Parathyroid adenoma (tissue), 2 donors: ENCODE data around the gene PGA5.

Experiments
- H2AFZ ChIP-seq: fragments of 300-600 bp; sonication (generic); one replicate; pipeline ENCODE4 v1.7.0; 2017; ENCODE audit warnings: antibody characterized with exemption, mild to moderate bottlenecking
- H3K27ac ChIP-seq: fragments of 300-600 bp; sonication (generic); one replicate; pipeline ENCODE4 v1.7.0; 2017
- H3K27me3 ChIP-seq: fragments of 300-600 bp; sonication (generic); one replicate; pipeline ENCODE4 v1.7.0; 2017; ENCODE audit warnings: low read length; ENCODE audit not compliant: control insufficient read depth, insufficient read depth
- H3K36me3 ChIP-seq: fragments of 300-600 bp; sonication (generic); one replicate; pipeline ENCODE4 v1.7.0; 2017; ENCODE audit warnings: low read length; ENCODE audit not compliant: control insufficient read depth, insufficient read depth
- H3K4me1 ChIP-seq: fragments of 300-600 bp; sonication (generic); one replicate; pipeline ENCODE4 v1.7.0; 2017; ENCODE audit warnings: control low read depth
- H3K4me2 ChIP-seq: fragments of 300-600 bp; sonication (generic); one replicate; pipeline ENCODE4 v1.7.0; 2017; ENCODE audit warnings: low read length
- H3K4me3 ChIP-seq: fragments of 300-600 bp; sonication (generic); one replicate; pipeline ENCODE4 v1.7.0; 2017; ENCODE audit warnings: low read depth, low read length
- H3K79me2 ChIP-seq: fragments of 300-600 bp; sonication (generic); one replicate; pipeline ENCODE4 v1.7.0; 2017; ENCODE audit warnings: control low read depth
- H3K9ac ChIP-seq: fragments of 300-600 bp; sonication (generic); one replicate; pipeline ENCODE4 v1.7.0; 2017; ENCODE audit warnings: mild to moderate bottlenecking
- H3K9me3 ChIP-seq: fragments of 300-600 bp; sonication (generic); one replicate; pipeline ENCODE4 v1.7.0; 2017; ENCODE audit warnings: low read length; ENCODE audit not compliant: control insufficient read depth
- TF ChIP-seq, protein P1 (sequence below): fragments of 300-600 bp; sonication (generic); IDR thresholded peaks from one replicate; pipeline ENCODE4 v1.7.0; 2017; ENCODE audit warnings: antibody characterized with exemption, mild to moderate bottlenecking
- donor health status: primary hyperparathyroidism.

Gene PGA5

DNA sequence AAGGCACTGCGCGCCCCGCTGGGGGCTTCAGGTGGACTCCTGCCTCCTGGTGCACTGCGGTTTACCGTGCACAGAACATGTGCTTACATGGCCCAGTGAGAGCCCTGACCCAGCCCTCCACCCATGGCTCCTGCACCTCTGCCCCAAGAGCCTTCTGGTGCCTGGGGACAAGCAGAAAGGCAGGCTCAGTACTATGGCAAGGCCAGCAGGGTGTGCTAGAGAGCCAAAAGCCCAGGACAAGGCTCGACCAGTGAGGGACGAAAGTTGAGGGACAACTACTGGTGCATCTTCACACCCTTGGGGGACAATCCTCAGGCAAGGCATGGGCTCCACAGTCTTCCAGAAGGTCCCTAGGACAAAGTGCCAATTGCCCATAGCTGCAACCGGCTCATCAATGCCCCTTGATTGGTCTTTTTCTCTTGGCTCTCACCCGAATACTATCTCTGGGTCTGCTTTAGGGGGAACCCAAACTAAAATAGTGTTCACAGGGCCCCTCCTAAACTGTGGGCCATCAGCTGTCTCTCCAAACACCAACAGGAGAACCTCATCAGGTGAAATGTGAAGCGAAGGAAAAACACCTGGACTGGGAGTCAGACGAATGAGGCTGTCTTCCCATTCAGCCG is 13.5 kb downstream of the PGA5 start:
- no peak overlapping the region for H3K27ac ChIP-seq
- H3K79me2 ChIP-seq = no peaks in the 10 kb centered on the region
- H3K9ac ChIP-seq = no peak overlapping the region
- H3K4me2 ChIP-seq = no peak overlapping the region
- no peak overlapping the region for H3K4me3 ChIP-seq
- H2AFZ ChIP-seq = peak overlapping the region; percentile 17
- H3K9me3 ChIP-seq = no peaks in the 10 kb centered on the region
- no peaks in the 10 kb centered on the region for H3K4me1 ChIP-seq
- no peaks in the 10 kb centered on the region for H3K36me3 ChIP-seq
- no peaks in the 10 kb centered on the region for H3K27me3 ChIP-seq
- TF ChIP-seq, protein P1, sequence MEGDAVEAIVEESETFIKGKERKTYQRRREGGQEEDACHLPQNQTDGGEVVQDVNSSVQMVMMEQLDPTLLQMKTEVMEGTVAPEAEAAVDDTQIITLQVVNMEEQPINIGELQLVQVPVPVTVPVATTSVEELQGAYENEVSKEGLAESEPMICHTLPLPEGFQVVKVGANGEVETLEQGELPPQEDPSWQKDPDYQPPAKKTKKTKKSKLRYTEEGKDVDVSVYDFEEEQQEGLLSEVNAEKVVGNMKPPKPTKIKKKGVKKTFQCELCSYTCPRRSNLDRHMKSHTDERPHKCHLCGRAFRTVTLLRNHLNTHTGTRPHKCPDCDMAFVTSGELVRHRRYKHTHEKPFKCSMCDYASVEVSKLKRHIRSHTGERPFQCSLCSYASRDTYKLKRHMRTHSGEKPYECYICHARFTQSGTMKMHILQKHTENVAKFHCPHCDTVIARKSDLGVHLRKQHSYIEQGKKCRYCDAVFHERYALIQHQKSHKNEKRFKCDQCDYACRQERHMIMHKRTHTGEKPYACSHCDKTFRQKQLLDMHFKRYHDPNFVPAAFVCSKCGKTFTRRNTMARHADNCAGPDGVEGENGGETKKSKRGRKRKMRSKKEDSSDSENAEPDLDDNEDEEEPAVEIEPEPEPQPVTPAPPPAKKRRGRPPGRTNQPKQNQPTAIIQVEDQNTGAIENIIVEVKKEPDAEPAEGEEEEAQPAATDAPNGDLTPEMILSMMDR = peak; percentile 62

DNA sequence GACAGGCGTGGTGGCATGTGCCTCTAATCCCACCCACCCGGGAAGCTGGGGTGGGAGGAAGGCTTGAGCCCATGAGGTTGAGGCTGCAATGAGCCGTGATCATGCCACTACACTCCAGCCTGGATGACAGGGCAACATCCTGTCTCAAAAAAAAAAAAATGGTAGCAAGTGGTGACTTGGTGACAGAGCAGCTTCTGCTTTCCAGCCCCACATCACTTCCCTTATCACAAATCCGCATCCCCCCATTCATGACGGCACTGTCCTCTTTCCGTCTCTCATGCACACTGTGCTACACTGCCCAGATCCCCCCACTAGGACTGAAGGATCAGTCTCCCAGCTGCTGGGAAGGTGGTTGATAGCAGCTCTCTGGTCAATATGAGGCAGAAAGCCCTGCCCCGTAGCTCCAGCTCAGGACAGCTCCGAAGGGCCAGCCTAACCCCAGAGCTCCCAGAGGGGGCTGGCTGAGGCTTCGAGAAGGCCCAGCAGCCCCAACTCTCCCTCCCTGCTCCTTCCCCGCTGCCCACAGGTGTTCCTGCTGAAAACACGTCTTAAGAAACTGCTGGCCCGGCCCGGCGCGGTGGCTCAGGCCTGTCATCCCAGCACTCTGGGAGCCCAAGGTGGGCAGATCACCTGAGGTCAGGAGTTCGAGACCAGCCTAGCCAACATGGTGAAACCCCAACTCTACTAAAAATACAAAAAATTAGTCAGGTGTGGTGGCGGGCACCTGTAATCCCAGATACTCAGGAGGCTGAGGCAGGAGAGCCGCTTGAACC is 15.9 kb downstream of the PGA5 start:
- H3K36me3 ChIP-seq = no peaks in the 10 kb centered on the region

DNA sequence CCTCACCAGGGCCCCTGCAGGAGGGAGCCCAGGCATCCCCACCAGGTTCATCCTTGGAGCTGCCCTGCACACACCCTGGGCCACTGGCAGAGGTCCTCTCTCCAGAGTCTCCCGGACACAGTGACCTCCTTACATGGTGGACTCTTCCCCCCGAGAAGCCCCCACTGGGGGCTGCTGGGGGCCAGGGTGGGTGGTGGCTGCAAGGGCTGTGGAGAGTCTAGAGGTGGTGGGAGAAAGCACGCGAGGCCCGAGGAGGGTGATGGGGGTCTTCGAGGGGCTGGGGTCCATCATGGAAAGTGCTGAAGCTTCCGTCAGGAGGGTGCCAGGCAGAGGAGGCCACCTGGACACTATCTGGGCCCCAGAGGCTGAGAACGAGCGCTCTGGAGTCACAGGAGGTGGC is 17.6 kb downstream of the PGA5 start:
- Histone ChIP-seq H3K9me3 (no peaks in the 10 kb centered on the region), H3K27me3 (no peaks in the 10 kb centered on the region), H3K4me2 (no peak overlapping the region), H3K27ac (no peak overlapping the region), H3K4me3 (no peak overlapping the region), H2AFZ (no peak overlapping the region), H3K79me2 (no peaks in the 10 kb centered on the region), H3K9ac (no peak overlapping the region), H3K4me1 (no peaks in the 10 kb centered on the region), H3K36me3 (no peaks in the 10 kb centered on the region)
- TF ChIP-seq, protein P1 = no peak

More for the DNA sequence above, 15.9 kb downstream of the PGA5 start:
- TF ChIP-seq, protein P1 = no peak
- Histone ChIP-seq H3K27ac (no peak overlapping the region), H3K9ac (no peak overlapping the region), H3K4me3 (no peak overlapping the region), H3K9me3 (no peaks in the 10 kb centered on the region), H3K4me2 (no peak overlapping the region), H3K27me3 (no peaks in the 10 kb centered on the region), H2AFZ (no peak overlapping the region), H3K4me1 (no peaks in the 10 kb centered on the region), H3K79me2 (no peaks in the 10 kb centered on the region)

DNA sequence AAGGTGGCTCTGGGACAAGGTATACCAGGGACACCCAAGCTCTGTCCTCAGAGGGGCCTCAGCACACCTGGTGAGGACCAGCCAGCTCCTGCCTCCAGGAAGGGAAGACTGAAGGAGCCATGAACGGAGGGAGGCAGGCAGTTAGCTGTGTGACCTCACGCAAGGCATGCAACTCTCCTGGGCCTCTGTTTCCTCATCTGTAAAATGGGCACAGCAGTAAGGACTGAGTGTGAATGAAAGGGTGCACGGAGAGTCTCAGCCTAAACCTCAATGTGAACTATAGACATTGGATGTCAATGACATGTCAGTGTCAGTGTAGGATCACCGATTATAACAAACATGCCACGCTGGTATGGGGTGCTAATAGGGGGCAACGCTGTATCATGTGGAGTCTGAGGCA is 18.4 kb downstream of the PGA5 start:
- TF ChIP-seq, protein P1 = no peak
- Histone ChIP-seq H3K9me3 (no peaks in the 10 kb centered on the region), H3K9ac (no peak overlapping the region), H2AFZ (no peak overlapping the region), H3K36me3 (no peaks in the 10 kb centered on the region), H3K27me3 (no peaks in the 10 kb centered on the region), H3K4me3 (no peak overlapping the region), H3K4me2 (no peak overlapping the region), H3K4me1 (no peaks in the 10 kb centered on the region), H3K79me2 (no peaks in the 10 kb centered on the region), H3K27ac (no peak overlapping the region)
